ENCODE measurements around the gene ANAPC2.

Gene ANAPC2

DNA sequence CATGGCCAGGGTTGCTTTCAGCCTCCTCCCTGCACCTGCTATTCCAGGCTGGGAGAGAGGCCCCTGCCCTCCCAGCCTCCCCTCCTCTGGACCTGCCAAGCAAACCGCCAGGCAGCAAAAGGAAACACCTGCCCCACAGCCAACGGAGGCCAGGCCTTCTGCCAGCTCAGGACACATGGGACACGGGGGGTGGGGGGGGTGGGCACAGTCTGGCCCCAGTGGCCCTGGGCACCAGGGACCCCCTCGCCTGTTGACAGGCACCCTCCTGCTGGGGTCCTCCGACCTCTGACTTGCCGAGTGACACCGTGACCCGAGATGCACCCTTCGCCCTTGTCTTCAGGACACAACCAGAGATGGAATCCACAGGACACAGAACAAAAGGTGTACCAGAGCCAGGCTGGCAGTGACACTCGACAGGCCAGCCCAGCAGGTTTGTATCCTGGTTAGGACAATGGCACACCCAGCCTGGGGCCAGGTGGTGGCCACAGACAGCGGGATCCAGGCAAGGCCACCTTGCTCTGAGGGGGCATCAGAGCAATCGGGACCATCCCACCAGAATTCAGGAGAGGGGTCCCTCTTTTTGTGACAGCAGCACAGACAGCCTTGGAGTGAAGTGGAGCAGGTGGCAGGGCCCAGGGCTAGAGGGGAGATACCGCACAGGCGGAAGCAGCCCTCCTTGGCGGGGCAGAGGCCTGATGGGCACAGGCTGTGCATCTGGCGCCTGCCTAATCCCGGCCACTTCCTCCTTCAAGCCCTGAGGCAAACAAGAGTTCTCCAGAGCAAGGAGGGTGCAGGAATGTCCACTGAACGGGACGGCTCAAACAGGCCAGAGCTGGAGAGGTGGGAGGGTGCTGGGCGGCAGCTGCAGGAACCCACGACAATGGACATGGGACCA is 15.2 kb downstream of the ANAPC2 start:
- no peak for DNase-seq

DNA sequence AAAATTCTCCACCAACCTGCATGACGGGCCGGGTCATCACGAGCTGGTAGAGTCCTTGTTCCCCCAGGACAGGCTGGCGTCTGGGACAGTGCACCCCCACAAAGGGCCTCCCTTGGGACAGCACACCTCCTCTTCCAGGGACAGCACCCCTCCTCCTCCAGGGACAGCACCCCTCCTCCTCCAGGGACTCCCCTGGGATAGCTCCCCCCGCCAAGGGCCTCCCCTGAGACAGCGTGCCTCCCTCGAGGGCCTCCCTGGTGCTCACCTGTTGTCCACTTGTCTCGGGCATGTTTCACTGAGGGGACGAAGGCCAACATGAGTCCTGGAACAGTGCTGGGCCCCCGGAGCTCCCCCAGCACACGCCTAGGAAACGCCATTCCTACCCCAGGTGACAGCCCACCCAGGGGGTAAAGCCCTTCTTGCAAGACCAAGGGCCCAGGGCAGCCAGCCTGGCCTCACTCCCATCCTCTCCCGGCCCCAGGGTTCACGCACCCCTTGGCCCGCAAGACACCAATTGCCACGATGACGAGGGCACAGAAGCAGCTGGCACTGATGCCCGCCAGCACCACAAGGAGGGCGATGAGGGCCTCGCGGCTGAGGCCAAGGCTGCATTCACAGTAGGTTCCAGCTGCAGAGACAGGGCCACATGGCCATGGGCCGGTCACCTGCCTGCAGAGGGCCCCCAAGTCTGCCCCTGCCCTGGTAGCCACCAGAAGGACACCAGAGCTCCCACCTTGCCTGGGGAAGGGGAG is 17.0 kb downstream of the ANAPC2 start:
- no peak for DNase-seq

- DNase-seq, result no peak
Observed at GRCh38 chr9:137170486-137171148, 17.7 kb downstream of the ANAPC2 start.

DNA sequence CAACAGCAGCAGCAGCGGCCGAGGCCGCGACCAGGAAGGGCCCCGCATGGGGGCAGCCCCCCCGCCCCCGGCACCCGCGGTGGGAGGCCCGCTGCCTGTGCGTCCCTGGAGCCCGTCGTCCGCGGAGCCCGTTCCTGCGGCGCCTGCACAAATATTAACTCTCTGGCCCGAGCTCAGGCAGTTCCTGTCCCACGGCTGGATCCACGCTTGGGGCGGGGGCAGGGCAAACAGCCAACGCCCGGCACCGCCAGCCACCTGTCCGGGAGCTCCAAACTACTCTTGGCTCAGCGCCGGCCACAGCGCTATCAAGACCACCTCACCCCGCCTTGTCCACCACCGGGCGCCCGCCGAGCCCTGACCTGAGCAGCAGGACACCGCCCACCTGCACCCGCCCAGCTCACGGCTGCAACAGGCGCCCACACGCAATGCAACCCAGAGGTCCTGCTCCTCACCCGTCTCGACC is 18.4 kb downstream of the ANAPC2 start, which contains the start of gene LRRC26:
Gene LRRC26 (minus strand): TSS at position 156 of the 463 bp plus-strand sequence. CDS start 108 bp downstream, at position 48.
- DNase-seq, result no peak

GRCh38 chr9:137168904-137169856 is 19.2 kb downstream of the ANAPC2 start:
- no peak for DNase-seq

DNA sequence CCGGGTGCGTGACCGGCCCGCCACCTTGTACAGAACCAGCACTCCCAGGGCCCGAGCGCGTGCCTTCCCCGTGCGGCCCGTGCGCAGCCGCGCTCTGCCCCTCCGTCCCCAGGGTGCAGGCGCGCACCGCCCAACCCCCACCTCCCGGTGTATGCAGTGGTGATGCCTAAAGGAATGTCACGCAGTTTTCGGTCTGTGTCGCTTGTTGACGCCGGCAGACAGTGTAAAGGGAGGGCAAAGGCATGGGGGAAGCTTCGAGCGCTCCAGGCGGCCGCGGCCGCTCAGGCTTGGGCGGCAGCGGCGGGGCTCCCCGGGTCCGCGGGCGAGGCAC is 19.8 kb downstream of the ANAPC2 start:
- no peak for DNase-seq

DNA sequence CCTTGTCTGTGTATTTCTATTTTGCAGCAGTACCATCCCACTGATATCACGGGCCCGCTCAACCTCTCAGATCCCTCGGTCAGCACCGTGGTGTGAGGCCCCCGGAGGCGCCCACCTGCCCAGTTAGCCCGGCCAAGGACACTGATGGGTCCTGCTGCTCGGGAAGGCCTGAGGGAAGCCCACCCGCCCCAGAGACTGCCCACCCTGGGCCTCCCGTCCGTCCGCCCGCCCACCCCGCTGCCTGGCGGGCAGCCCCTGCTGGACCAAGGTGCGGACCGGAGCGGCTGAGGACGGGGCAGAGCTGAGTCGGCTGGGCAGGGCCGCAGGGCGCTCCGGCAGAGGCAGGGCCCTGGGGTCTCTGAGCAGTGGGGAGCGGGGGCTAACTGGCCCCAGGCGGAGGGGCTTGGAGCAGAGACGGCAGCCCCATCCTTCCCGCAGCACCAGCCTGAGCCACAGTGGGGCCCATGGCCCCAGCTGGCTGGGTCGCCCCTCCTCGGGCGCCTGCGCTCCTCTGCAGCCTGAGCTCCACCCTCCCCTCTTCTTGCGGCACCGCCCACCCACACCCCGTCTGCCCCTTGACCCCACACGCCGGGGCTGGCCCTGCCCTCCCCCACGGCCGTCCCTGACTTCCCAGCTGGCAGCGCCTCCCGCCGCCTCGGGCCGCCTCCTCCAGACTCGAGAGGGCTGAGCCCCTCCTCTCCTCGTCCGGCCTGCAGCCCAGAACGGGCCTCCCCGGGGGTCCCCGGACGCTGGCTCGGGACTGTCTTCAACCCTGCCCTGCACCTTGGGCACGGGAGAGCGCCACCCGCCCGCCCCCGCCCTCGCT is 20.4 kb downstream of the ANAPC2 start:
- no peak for DNase-seq

- DNase-seq, result no peak
Observed at GRCh38 chr9:137167277-137167746, 21.0 kb downstream of the ANAPC2 start.

GRCh38 chr9:137166380-137167229 is 21.8 kb downstream of the ANAPC2 start:
- DNase-seq, result no peak

- DNase-seq, result no peak
Observed at GRCh38 chr9:137165250-137165836, 23.0 kb downstream of the ANAPC2 start.

DNA sequence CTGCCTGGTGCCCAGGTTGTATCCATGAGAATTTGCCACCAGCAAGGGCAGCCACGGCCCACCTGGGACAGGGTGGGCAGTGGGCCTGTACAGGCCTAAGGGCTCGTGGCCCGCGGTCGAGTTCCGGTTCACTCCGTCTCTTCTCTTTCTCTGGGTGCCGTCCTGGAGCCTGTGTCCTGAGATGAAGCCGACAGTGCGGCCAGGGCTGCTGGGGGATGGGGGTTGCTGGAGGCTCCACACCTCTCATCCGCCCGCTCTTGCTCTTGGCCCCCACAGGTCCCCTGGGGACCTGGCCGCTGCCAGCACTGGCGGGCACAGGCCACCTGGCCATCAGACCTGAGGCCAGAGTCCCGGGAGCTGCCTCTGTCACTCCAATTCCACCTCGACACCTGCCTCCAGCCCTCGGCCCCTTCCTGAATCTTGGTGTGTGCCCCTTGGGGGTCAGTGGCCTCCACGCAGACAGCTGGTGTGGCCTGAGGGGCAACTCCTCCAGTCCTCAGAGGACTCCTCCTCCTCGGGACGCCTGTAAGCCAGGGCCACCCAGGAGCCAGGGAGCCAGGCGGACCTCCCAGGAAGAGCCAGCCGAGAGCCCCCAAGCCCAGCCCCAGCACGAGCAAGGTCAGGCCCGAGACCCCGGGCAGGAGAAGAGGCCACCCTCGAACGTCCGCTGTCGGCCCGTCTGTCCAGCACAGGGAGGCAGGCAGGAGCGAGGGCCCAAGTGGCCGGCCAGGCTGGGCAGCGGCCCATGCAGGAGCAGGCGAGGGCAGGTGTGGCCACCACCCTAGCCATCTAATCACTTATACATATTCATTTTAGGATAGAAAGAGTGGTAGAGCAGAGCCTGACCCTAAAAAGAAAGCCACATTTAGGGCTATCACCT is 23.8 kb downstream of the ANAPC2 start:
- DNase-seq, result no peak

- DNase-seq, result no peak
Observed at GRCh38 chr9:137163805-137164204, 24.6 kb downstream of the ANAPC2 start.

GRCh38 chr9:137163365-137163715 is 25.0 kb downstream of the ANAPC2 start:
- DNase-seq, result no peak

DNA sequence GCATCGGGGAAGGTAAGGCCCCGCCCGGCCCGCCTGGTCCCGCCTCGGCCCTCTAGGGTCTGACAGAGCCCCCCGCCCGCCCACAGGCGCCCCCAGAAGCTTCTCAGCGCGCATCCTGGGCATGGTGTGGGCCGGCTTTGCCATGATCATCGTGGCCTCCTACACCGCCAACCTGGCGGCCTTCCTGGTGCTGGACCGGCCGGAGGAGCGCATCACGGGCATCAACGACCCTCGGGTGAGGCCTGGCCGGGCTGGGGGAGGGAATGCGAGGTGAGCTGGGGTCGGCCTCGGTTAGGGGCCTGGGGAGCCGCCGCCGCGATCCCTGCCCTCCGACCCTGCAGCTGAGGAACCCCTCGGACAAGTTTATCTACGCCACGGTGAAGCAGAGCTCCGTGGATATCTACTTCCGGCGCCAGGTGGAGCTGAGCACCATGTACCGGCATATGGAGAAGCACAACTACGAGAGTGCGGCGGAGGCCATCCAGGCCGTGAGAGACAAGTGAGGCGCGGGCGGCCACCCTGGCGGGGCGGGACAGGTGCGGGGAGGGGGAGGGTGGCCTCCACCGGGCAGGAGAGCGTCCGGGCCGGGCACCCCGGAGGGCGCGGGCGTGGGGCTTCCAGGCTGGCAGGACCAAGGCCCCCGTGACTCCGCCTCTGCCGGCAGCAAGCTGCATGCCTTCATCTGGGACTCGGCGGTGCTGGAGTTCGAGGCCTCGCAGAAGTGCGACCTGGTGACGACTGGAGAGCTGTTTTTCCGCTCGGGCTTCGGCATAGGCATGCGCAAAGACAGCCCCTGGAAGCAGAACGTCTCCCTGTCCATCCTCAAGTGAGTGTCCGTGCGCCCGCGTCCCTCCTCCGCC is 25.6 kb downstream of the ANAPC2 start:
- no peak for DNase-seq

- DNase-seq, result no peak
Observed at GRCh38 chr9:137161558-137162486, 26.5 kb downstream of the ANAPC2 start.

- DNase-seq, result no peak
Observed at GRCh38 chr9:137160716-137161557, 27.4 kb downstream of the ANAPC2 start.

Measured in NCI-H1694 treated with DMSO at 0.1 percent for 48 hours (cell line).